ENCODE data around the gene DMAP1.

The DMAP1 gene

GRCh38 chr1:44227211-44227610 lies 13.9 kb downstream of the DMAP1 start:
- DNase-seq (ENCODE audit: low spot score) (no peak), FAIRE-seq (no peak)

- FAIRE-seq (no peak), DNase-seq (ENCODE audit: low spot score) (no peak)
Observed at GRCh38 chr1:44228218-44228617, 14.9 kb downstream of the DMAP1 start.

GRCh38 chr1:44229435-44230167 lies 16.3 kb downstream of the DMAP1 start:
- DNase-seq (ENCODE audit: low spot score) (no peak), FAIRE-seq (no peak)

- no peak for DNase-seq (ENCODE audit: low spot score)
- no peak for FAIRE-seq
Observed at GRCh38 chr1:44230796-44231195, 17.5 kb downstream of the DMAP1 start.

GRCh38 chr1:44233593-44233992 lies 20.3 kb downstream of the DMAP1 start:
- FAIRE-seq = no peak

GRCh38 chr1:44235808-44236207 lies 22.5 kb downstream of the DMAP1 start:
- no peak for FAIRE-seq

More at GRCh38 chr1:44233593-44233992, 20.3 kb downstream of the DMAP1 start:
- DNase-seq (ENCODE audit: low spot score) = no peak

GRCh38 chr1:44236490-44237272 lies 23.4 kb downstream of the DMAP1 start:
- FAIRE-seq (no peak), DNase-seq (ENCODE audit: low spot score) (no peak)

More at GRCh38 chr1:44235808-44236207, 22.5 kb downstream of the DMAP1 start:
- DNase-seq (ENCODE audit: low spot score) = no peak

- DNase-seq (ENCODE audit: low spot score) (no peak), FAIRE-seq (no peak)
Observed at GRCh38 chr1:44237721-44238457, 24.6 kb downstream of the DMAP1 start.

- DNase-seq (ENCODE audit: low spot score) (no peak), FAIRE-seq (no peak)
Observed at GRCh38 chr1:44238660-44239059, 25.4 kb downstream of the DMAP1 start.

GRCh38 chr1:44239331-44239960 lies 26.2 kb downstream of the DMAP1 start:
- FAIRE-seq (no peak), DNase-seq (ENCODE audit: low spot score) (no peak)

- DNase-seq (ENCODE audit: low spot score) = no peak
- no peak for FAIRE-seq
Observed at GRCh38 chr1:44239961-44240371, 26.7 kb downstream of the DMAP1 start.

GRCh38 chr1:44240802-44241671 lies 27.8 kb downstream of the DMAP1 start:
- DNase-seq (ENCODE audit: low spot score) = no peak
- FAIRE-seq = no peak

GRCh38 chr1:44242746-44243145 lies 29.5 kb downstream of the DMAP1 start:
- FAIRE-seq (no peak), DNase-seq (ENCODE audit: low spot score) (no peak)

GRCh38 chr1:44243782-44244495 lies 30.7 kb downstream of the DMAP1 start:
- no peak for FAIRE-seq
- no peak for DNase-seq (ENCODE audit: low spot score)

GRCh38 chr1:44244986-44245385 lies 31.7 kb downstream of the DMAP1 start:
- DNase-seq (ENCODE audit: low spot score) (no peak), FAIRE-seq (no peak)

- DNase-seq (ENCODE audit: low spot score) (no peak), FAIRE-seq (no peak)
Observed at GRCh38 chr1:44246806-44247205, 33.5 kb downstream of the DMAP1 start.

GRCh38 chr1:44249543-44249942 lies 36.3 kb downstream of the DMAP1 start:
- no peak for DNase-seq (ENCODE audit: low spot score)

GRCh38 chr1:44250068-44250781 lies 37.0 kb downstream of the DMAP1 start:
- FAIRE-seq (no peak), DNase-seq (ENCODE audit: low spot score) (no peak)

More at GRCh38 chr1:44249543-44249942, 36.3 kb downstream of the DMAP1 start:
- FAIRE-seq = no peak

- no peak for FAIRE-seq
- DNase-seq (ENCODE audit: low spot score) = no peak
Observed at GRCh38 chr1:44251486-44251885, 38.2 kb downstream of the DMAP1 start.

All from RCC 7860 (cell line).